IMR-90 (cell line): Measurements from ENCODE around the gene TRAP1. TPM values are rescaled to one million over a fixed set of nuclear protein-coding genes. Genes with fewer than 3 reads are reported as not detected.

Experiments
- ATAC-seq: fragments of 200-7000 bp; cut with Tn5 transposase; 2 replicates; pipeline ENCODE4 v1.9.1; 2020; ENCODE audit warnings: low read depth, mild to moderate bottlenecking, moderate library complexity
- BruUV-seq: library from RNA; stranded (reverse); fragments of 400-500 nt; replicated peaks from 2 replicates; lab custom pipeline; 2021; lab: Mats Ljungman, UMichigan
- CTCF ChIA-PET: fragments of 300-600 bp; formaldehyde crosslinking; extraction: SDS; loops from one replicate; lab custom pipeline; 2021; ENCODE audit warnings: antibody characterized with exemption; lab: Yijun Ruan, JAX
- POLR2A ChIA-PET: fragments of 300-600 bp; sonication (Branson Sonifier 250); formaldehyde crosslinking; loops from one replicate; lab custom pipeline; 2022; ENCODE audit warnings: antibody characterized with exemption; ENCODE audit not compliant: unreplicated experiment; lab: Charles Lee
- DNase-seq: peaks from one replicate; pipeline ENCODE4 v3.0.0; 2013
- H2AFZ ChIP-seq: replicated peaks from 2 replicates; pipeline ENCODE3; 2013; ENCODE audit warnings: low read length, mild to moderate bottlenecking; ENCODE audit not compliant: poor library complexity
- H2AK5ac ChIP-seq: 2 replicates; pipeline ENCODE4 v1.6.1; 2013; ENCODE audit warnings: low read depth, low read length, inconsistent platforms
- H2AK9ac ChIP-seq: replicated peaks from 2 replicates; pipeline ENCODE3; 2013; ENCODE audit warnings: mild to moderate bottlenecking, low read depth, low read length, moderate library complexity; ENCODE audit not compliant: poor library complexity
- H2BK120ac ChIP-seq: 2 replicates; pipeline ENCODE4 v1.6.1; 2013; ENCODE audit warnings: low read depth, low read length, inconsistent platforms
- H2BK15ac ChIP-seq: 3 replicates; pipeline ENCODE4 v1.6.1; 2013; ENCODE audit warnings: low read depth, low read length, inconsistent platforms
- H2BK20ac ChIP-seq: 2 replicates; pipeline ENCODE4 v1.6.1; 2013; ENCODE audit warnings: low read depth, mild to moderate bottlenecking, inconsistent platforms, low read length, moderate library complexity
- H2BK5ac ChIP-seq: 2 replicates; pipeline ENCODE4 v1.6.1; 2013; ENCODE audit warnings: mild to moderate bottlenecking, low read depth, low read length, inconsistent platforms; ENCODE audit not compliant: poor library complexity, severe bottlenecking
- H3K14ac ChIP-seq: replicated peaks from 2 replicates; pipeline ENCODE4 v1.6.1; 2013; ENCODE audit warnings: low read depth, low read length, inconsistent platforms
- H3K18ac ChIP-seq: 2 replicates; pipeline ENCODE4 v1.6.1; 2013; ENCODE audit warnings: low read depth, low read length, control low read depth
- H3K23ac ChIP-seq: 2 replicates; pipeline ENCODE4 v1.6.1; 2013; ENCODE audit warnings: low read depth, low read length, inconsistent platforms
- H3K27ac ChIP-seq: 2 replicates; pipeline ENCODE4 v1.5.1; 2013; ENCODE audit warnings: mild to moderate bottlenecking, control low read depth, low read length; ENCODE audit not compliant: insufficient read depth
- H3K27me3 ChIP-seq: 2 replicates; pipeline ENCODE4 v1.6.1; 2013; ENCODE audit warnings: low read length; ENCODE audit not compliant: control insufficient read depth, insufficient read depth
- H3K36me3 ChIP-seq: 2 replicates; pipeline ENCODE4 v1.6.1; 2013; ENCODE audit warnings: low read length, mixed read lengths; ENCODE audit not compliant: control insufficient read depth, insufficient read depth
- H3K4ac ChIP-seq: 2 replicates; pipeline ENCODE4 v1.6.1; 2013; ENCODE audit warnings: low read depth, low read length, inconsistent platforms
- H3K4me1 ChIP-seq: 2 replicates; pipeline ENCODE4 v1.6.1; 2013; ENCODE audit warnings: low read length, mixed read lengths; ENCODE audit not compliant: control insufficient read depth, insufficient read depth
- H3K4me2 ChIP-seq: 2 replicates; pipeline ENCODE4 v1.6.1; 2013; ENCODE audit warnings: low read depth, mild to moderate bottlenecking, control low read depth, low read length, moderate library complexity
- H3K4me3 ChIP-seq: 2 replicates; pipeline ENCODE4 v1.5.1; 2013; ENCODE audit warnings: low read depth, mild to moderate bottlenecking, control low read depth, low read length, moderate library complexity; ENCODE audit not compliant: insufficient read depth
- H3K56ac ChIP-seq: 2 replicates; pipeline ENCODE4 v1.6.1; 2013; ENCODE audit warnings: low read length, inconsistent platforms; ENCODE audit not compliant: insufficient read depth; ENCODE audit errors: extremely low read depth
- H3K79me1 ChIP-seq, 2 experiments: 2 replicates each; pipeline ENCODE4 v1.6.1; 2013; ENCODE audit warnings: low read length in 2 of 2, inconsistent platforms in 1 of 2, low read depth in 1 of 2
- H3K9ac ChIP-seq: 2 replicates; pipeline ENCODE4 v1.6.1; 2013; ENCODE audit warnings: low read depth, low read length, control low read depth
- H3K9me1 ChIP-seq: 2 replicates; pipeline ENCODE4 v1.6.1; 2013; ENCODE audit warnings: low read length, inconsistent platforms; ENCODE audit not compliant: insufficient read depth
- H3K9me3 ChIP-seq: 2 replicates; pipeline ENCODE4 v1.6.1; 2013; ENCODE audit warnings: low read length; ENCODE audit not compliant: control insufficient read depth, insufficient read depth
- H4K20me1 ChIP-seq: 2 replicates; pipeline ENCODE4 v1.6.1; 2013; ENCODE audit warnings: low read length, inconsistent platforms; ENCODE audit not compliant: insufficient read depth
- H4K5ac ChIP-seq: 2 replicates; pipeline ENCODE4 v1.6.1; 2013; ENCODE audit warnings: mild to moderate bottlenecking, low read depth, low read length, control low read depth
- H4K8ac ChIP-seq, 2 experiments: 2 replicates each; pipeline ENCODE4 v1.6.1; 2013; ENCODE audit warnings: low read depth in 2 of 2, low read length in 2 of 2, control low read depth in 1 of 2, inconsistent platforms in 1 of 2
- H4K91ac ChIP-seq: 2 replicates; pipeline ENCODE4 v1.6.1; 2013; ENCODE audit warnings: low read depth, low read length, inconsistent platforms; ENCODE audit not compliant: insufficient read depth
- CEBPB ChIP-seq: IDR thresholded peaks from 2 replicates; pipeline ENCODE4 v1.6.1; 2012; ENCODE audit warnings: low read depth, low read length, improper control_type of control experiment
- FOS ChIP-seq: fragments of 150-350 bp; IDR thresholded peaks from 2 replicates; pipeline ENCODE4 v1.6.1; 2016; ENCODE audit warnings: low read depth, low read length
- MAZ ChIP-seq: IDR thresholded peaks from 2 replicates; pipeline ENCODE4 v1.6.1; 2012; ENCODE audit warnings: low read depth, mild to moderate bottlenecking, low read length, improper control_type of control experiment, moderate library complexity, borderline replicate concordance
- RAD21 ChIP-seq: IDR thresholded peaks from 2 replicates; pipeline ENCODE4 v1.6.1; 2012; ENCODE audit warnings: low read length, improper control_type of control experiment
- RCOR1 ChIP-seq: IDR thresholded peaks from 2 replicates; pipeline ENCODE4 v1.6.1; 2012; ENCODE audit warnings: mild to moderate bottlenecking, low read length, improper control_type of control experiment; ENCODE audit not compliant: insufficient replicate concordance
- WGBS, 2 experiments: methylation state at CpG; one replicate each; pipeline versions ENCODE4 v1.1.5 to v1.1.7; 2013; ENCODE audit warnings: missing lambda C conversion rate in 2 of 2; ENCODE audit not compliant: insufficient read length in 1 of 2; ENCODE audit errors: extremely low coverage in 2 of 2; 5-methylcytosine and 5-hydroxymethylcytosine counted together
- dilution Hi-C: fragments of 300-500 bp; cut with HindIII; formaldehyde crosslinking; loops from one replicate; pipeline ENCODE4 v1.14.3; 2018; ENCODE audit warnings: low sequenced_read_pairs; ENCODE audit not compliant: unreplicated experiment
- in situ Hi-C: fragments of 300-500 bp; cut with MboI; formaldehyde crosslinking; loops from 3 replicates; pipeline ENCODE4 v1.14.3; 2019; ENCODE audit warnings: low sequenced_read_pairs, inconsistent platforms, mixed read lengths
- intact Hi-C: fragments of 100-400 bp; cut with micrococcal nuclease; formaldehyde crosslinking; loops from 2 replicates; pipeline ENCODE4 v1.10.0; 2022
- polyA plus RNA-seq, 3 experiments: library from polyadenylated mRNA; depleted of rRNA; stranded (reverse); fragments of >200 nt; gene quantifications; 2 replicates each; pipeline ENCODE4 v1.2.3, GENCODE V29; 2012; ENCODE audit warnings: low replicate concordance in 1 of 3
- total RNA-seq: library from RNA; depleted of rRNA; stranded (reverse); fragments of >200 nt; gene quantifications from 2 replicates; pipeline ENCODE4 v1.2.3, GENCODE V29; 2012
- TF ChIP-seq, protein P1 (sequence below): conservative IDR thresholded peaks from 2 replicates; pipeline ENCODE4 v1.5.1; 2012; ENCODE audit warnings: mild to moderate bottlenecking, low read depth, low read length, improper control_type of control experiment

TRAP1 gene
- total and polyA plus RNA-seq, 2 of the 4 experiments (the other 2 are of a cell fraction): 139 to 145 TPM

DNA sequence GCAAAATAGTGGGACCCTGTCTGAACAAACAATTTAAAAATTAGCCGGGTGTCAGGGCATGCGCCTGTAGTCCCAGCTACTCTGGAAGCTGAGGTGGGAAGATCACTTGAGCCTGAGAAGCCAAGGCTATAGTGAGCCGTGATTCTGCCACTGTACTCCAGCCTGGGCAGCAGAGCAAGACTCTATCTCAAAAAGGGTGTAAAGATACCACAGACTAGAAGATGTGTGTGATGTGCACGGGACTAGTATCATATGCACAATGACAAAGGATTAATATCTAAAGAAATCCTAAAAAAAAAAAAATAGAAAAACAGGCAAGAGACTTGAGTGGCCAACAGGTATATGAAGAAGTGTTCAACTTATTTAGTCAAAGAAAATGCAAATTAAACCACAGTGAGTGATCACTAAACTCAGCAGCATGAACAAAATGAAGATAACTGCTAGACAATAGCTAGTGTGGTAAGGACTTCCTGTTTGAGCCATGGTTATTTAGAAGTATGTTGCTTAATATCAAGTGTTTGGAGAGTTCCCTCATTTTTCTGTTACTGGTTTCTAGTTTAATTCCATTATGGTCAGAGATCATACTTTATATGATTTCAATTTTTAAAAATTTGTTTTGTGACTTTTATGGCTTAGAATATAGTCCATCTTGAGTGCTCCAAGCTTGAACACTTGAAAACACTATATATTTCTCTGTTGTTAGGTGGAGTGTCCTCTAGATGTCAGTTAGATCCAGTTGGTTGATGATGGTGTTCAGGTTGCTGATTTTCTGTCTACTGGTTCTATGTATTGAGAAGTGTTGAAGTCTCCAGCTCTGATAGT is 91.2 kb downstream of the TRAP1 start:
- dilution Hi-C loops (no loop called here), in situ Hi-C loops (no loop called here), intact Hi-C loops (no loop called here)
- ATAC-seq (no peak), DNase-seq (no peak)
- Histone ChIP-seq H3K18ac (no peak overlapping the region), H3K9ac (no peak overlapping the region), H2AFZ (no peak overlapping the region), H3K27me3 (no peaks in the 10 kb centered on the region), H2BK5ac (no peak overlapping the region), H3K14ac (no peak overlapping the region), H3K4ac (no peak overlapping the region), H4K8ac (no peak overlapping the region), H4K91ac (no peak overlapping the region), H3K56ac (no peak overlapping the region), H3K4me3 (no peak overlapping the region), H3K9me1 (peaks cover 2% of the 10 kb centered on the region; the same call in 1 of the 2 replicates), H2AK5ac (no peak overlapping the region), H3K36me3 (0 out of 2 replicates have a peak, but pooled peaks cover 1% of the 10 kb centered on the region), H2BK20ac (no peak overlapping the region), H3K79me1 (peaks cover 24 to 38% of the 10 kb centered on the region in 2 experiments), H3K9me3 (no peaks in the 10 kb centered on the region), H3K27ac (no peak overlapping the region), H3K4me2 (no peak overlapping the region), H3K23ac (no peak overlapping the region), H4K5ac (no peak overlapping the region), H2BK120ac (no peak overlapping the region), H4K20me1 (peaks cover 4% of the 10 kb centered on the region; the same call in 1 of the 2 replicates), H2AK9ac (no peak overlapping the region), H2BK15ac (no peak overlapping the region), H3K4me1 (no peaks in the 10 kb centered on the region)
- no TSS peak for BruUV-seq
- WGBS, 2 experiments: 100% methylated on average over 2 of the region's 4 CpGs; no CpG with 5 or more reads in 1 of the 2 experiments
- TF ChIP-seq MAZ (no peak), RAD21 (no peak), CEBPB (0 out of 2 replicates have a peak, but pooled peaks have one; percentile 26), RCOR1 (no peak), FOS (no peak)
- TF ChIP-seq, protein P1, sequence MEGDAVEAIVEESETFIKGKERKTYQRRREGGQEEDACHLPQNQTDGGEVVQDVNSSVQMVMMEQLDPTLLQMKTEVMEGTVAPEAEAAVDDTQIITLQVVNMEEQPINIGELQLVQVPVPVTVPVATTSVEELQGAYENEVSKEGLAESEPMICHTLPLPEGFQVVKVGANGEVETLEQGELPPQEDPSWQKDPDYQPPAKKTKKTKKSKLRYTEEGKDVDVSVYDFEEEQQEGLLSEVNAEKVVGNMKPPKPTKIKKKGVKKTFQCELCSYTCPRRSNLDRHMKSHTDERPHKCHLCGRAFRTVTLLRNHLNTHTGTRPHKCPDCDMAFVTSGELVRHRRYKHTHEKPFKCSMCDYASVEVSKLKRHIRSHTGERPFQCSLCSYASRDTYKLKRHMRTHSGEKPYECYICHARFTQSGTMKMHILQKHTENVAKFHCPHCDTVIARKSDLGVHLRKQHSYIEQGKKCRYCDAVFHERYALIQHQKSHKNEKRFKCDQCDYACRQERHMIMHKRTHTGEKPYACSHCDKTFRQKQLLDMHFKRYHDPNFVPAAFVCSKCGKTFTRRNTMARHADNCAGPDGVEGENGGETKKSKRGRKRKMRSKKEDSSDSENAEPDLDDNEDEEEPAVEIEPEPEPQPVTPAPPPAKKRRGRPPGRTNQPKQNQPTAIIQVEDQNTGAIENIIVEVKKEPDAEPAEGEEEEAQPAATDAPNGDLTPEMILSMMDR: no peak
- POLR2A ChIA-PET: no interaction called here
- CTCF ChIA-PET: interaction anchor here (0.6 kb wide), 2 partner anchors 12 to 65 kb away, joined by 3 read pairs; no protein-coding TSS in a partner anchor
